Stimulated activated CD4-positive, alpha-beta T cell treated with anti-CD3 and anti-CD28 coated beads, Interleukin-12 subunit alpha, Interleukin-12 subunit beta, amount 100 ng/mL, for 4 hours (primary cell): ENCODE data around the gene SNRPA1.

Experiments used
- DNase-seq: peaks from one replicate; pipeline ENCODE4 v3.0.0-alpha.2; 2020

The SNRPA1 gene

GRCh38 chr15:101318147-101318819 lies 23.2 kb upstream of the SNRPA1 start:
- no peak for DNase-seq

GRCh38 chr15:101317336-101317872 lies 22.4 kb upstream of the SNRPA1 start:
- DNase-seq: no peak

GRCh38 chr15:101316529-101316928 lies 21.5 kb upstream of the SNRPA1 start:
- no peak for DNase-seq

GRCh38 chr15:101315736-101316135 lies 20.7 kb upstream of the SNRPA1 start:
- no peak for DNase-seq

- no peak for DNase-seq
These were observed 19.5 kb upstream of the SNRPA1 start for GRCh38 chr15:101314336-101315125.

GRCh38 chr15:101313041-101313761 lies 18.2 kb upstream of the SNRPA1 start:
- no peak for DNase-seq

- no peak for DNase-seq
These were observed 15.5 kb upstream of the SNRPA1 start for GRCh38 chr15:101310508-101310907.

GRCh38 chr15:101310161-101310480 lies 15.1 kb upstream of the SNRPA1 start:
- DNase-seq: no peak

GRCh38 chr15:101309436-101310160 lies 14.6 kb upstream of the SNRPA1 start:
- no peak for DNase-seq

GRCh38 chr15:101308604-101309435 lies 13.8 kb upstream of the SNRPA1 start:
- no peak for DNase-seq

GRCh38 chr15:101307897-101308603 lies 13.0 kb upstream of the SNRPA1 start:
- DNase-seq: no peak

- DNase-seq: no peak
These were observed 12.2 kb upstream of the SNRPA1 start for GRCh38 chr15:101307048-101307896.

- no peak for DNase-seq
These were observed 11.4 kb upstream of the SNRPA1 start for GRCh38 chr15:101306341-101307047.

GRCh38 chr15:101305820-101306255 lies 10.8 kb upstream of the SNRPA1 start:
- DNase-seq: no peak

GRCh38 chr15:101303408-101303807 lies 8.4 kb upstream of the SNRPA1 start:
- DNase-seq: no peak

- no peak for DNase-seq
These were observed 1.7 kb upstream of the SNRPA1 start for GRCh38 chr15:101296418-101297405.

- no peak for DNase-seq
These were observed 636 bp upstream of the SNRPA1 start for GRCh38 chr15:101295607-101296161.

GRCh38 chr15:101293122-101293521 lies 1.9 kb downstream of the SNRPA1 start:
- DNase-seq: no peak
